ENCODE measurements around the gene SYT14.

Gene SYT14

GRCh38 chr1:210214573-210215409 is 276.8 kb downstream of the SYT14 start:
- no peak for DNase-seq

GRCh38 chr1:210217482-210217881 is 279.5 kb downstream of the SYT14 start:
- no peak for DNase-seq

- no peak for DNase-seq
These were observed 280.0 kb downstream of the SYT14 start for GRCh38 chr1:210218047-210218446.
